ENCODE data around the gene SETD3.

Gene SETD3

DNA sequence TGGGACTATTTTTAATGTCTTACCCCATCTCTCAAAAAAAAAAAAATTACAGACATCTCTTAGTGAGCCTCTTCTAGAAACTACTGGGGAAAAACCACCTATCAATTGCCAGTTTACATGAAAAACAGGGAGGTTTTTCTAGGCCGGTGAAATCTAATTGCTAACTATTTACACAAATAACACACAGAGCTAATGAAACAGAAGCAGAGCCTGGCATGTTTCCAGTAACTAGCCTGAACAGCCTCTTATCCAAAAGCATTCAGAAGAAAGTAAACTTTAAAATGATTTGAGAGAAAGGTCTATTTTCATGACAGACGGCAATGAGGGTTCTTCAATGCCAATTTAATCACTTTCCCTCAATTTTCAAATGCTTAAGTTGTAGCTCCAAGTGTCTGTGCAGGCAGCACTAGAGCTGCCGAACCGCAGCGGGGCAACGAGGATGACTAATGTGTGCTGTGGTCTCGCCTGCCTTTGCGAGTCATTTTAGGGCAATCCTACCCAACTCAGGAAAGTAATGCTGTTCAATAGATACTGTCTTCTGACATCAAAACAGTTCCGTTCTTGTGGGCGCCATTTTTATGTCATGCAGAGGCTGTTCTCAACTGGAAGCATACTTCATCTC is 84.6 kb downstream of the SETD3 start:
- TF ChIP-seq FOXP2 (optimal IDR thresholded peaks at IDR 0.05; ENCODE audit: borderline replicate concordance, extremely low read depth, extremely low read length, insufficient read depth) (no peak), TAF1 (IDR thresholded peaks at IDR 0.05; ENCODE audit: borderline replicate concordance, insufficient read depth, low read length) (no peak), SIN3A (IDR thresholded peaks at IDR 0.05; ENCODE audit: borderline replicate concordance, insufficient read depth, low read length) (no peak)

DNA sequence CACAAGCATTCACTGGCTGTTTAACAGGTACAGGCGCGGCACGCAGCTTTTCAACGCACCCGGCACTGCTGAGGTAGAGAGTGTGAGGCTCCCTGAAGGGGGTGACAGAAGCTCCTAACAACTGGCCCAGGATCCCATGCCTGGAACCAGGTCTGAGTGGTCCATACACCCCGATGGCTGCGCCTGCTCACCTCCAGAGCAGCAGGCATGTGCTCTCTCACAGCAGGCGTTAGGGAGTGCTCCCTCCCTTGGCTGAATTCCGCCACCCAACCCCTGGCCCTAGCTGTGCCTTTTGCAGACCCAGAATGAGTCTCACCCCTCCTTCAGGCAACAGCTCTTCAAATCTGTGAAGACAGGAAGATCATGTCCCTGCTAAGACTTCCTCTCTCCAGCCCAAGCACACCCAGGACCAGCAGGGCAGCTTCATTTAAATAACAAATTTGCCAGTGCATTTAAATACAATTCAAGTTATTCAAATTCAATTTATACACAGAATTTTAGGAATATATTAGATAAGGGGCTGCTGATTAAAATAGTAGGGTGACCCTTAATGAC is 86.0 kb downstream of the SETD3 start:
- TF ChIP-seq REST (IDR thresholded peaks at IDR 0.05; ENCODE audit: insufficient read depth in 1 of 2, low read depth in 2 of 2, low read length in 2 of 2) (no peak), TAF1 (IDR thresholded peaks at IDR 0.05; ENCODE audit: borderline replicate concordance, insufficient read depth, low read length) (no peak), POLR2AphosphoS5 (IDR thresholded peaks at IDR 0.05; ENCODE audit: low read depth, low read length) (no peak), SIN3A (IDR thresholded peaks at IDR 0.05; ENCODE audit: borderline replicate concordance, insufficient read depth, low read length) (no peak), FOXP2 (optimal IDR thresholded peaks at IDR 0.05; ENCODE audit: borderline replicate concordance, extremely low read depth, extremely low read length, insufficient read depth) (no peak)

- TF ChIP-seq REST (IDR thresholded peaks at IDR 0.05; ENCODE audit: insufficient read depth in 1 of 2, low read depth in 2 of 2, low read length in 2 of 2): no peak
- no peak for TF ChIP-seq SIN3A (IDR thresholded peaks at IDR 0.05; ENCODE audit: borderline replicate concordance, insufficient read depth, low read length)
Observed at GRCh38 chr14:99393059-99393655, 87.5 kb downstream of the SETD3 start.

DNA sequence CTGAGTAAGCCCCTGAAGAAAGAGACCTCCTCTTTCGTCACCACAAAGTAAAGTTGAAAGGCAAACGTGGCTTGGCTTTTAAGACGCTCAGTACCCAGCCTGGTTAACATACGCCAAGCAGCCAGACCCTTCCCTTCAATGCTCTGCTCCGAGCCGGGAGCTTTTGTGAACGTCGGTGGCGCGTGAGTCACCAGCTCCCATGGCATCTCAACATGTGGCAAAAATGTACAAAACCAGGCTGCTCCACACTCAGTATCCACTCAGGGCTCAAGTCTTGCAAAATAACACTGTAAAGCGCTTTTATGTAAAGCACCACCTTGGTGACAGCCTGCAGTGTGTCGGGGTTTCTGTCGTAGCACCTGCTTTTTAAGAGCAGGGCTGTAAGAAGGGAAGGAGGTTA is 89.0 kb downstream of the SETD3 start:
- no peak for TF ChIP-seq SIN3A (IDR thresholded peaks at IDR 0.05; ENCODE audit: borderline replicate concordance, insufficient read depth, low read length)
- no peak for TF ChIP-seq POLR2AphosphoS5 (IDR thresholded peaks at IDR 0.05; ENCODE audit: low read depth, low read length)
- TF ChIP-seq REST (IDR thresholded peaks at IDR 0.05; ENCODE audit: insufficient read depth in 1 of 2, low read depth in 2 of 2, low read length in 2 of 2): no peak
- TF ChIP-seq FOXP2 (optimal IDR thresholded peaks at IDR 0.05; ENCODE audit: borderline replicate concordance, extremely low read depth, extremely low read length, insufficient read depth): no peak
- no peak for TF ChIP-seq TAF1 (IDR thresholded peaks at IDR 0.05; ENCODE audit: borderline replicate concordance, insufficient read depth, low read length)

GRCh38 chr14:99389174-99389826 is 91.4 kb downstream of the SETD3 start:
- no peak for TF ChIP-seq TAF1 (IDR thresholded peaks at IDR 0.05; ENCODE audit: borderline replicate concordance, insufficient read depth, low read length)
- no peak for TF ChIP-seq SIN3A (IDR thresholded peaks at IDR 0.05; ENCODE audit: borderline replicate concordance, insufficient read depth, low read length)
- no peak for TF ChIP-seq POLR2AphosphoS5 (IDR thresholded peaks at IDR 0.05; ENCODE audit: low read depth, low read length)
- TF ChIP-seq REST (IDR thresholded peaks at IDR 0.05; ENCODE audit: insufficient read depth in 1 of 2, low read depth in 2 of 2, low read length in 2 of 2): no peak
- TF ChIP-seq FOXP2 (optimal IDR thresholded peaks at IDR 0.05; ENCODE audit: borderline replicate concordance, extremely low read depth, extremely low read length, insufficient read depth): no peak

All from PFSK-1 (cell line).